ENCODE results near the gene NOXA1.
"Not testable (repeated sequence)": the region's sequence is repeated elsewhere in the genome, so short reads cannot be mapped to it uniquely, and the experiment has no call there.

The NOXA1 gene

GRCh38 chr9:137462986-137463930 is 40.1 kb downstream of the NOXA1 start:
- in situ Hi-C loops (cut with MboI; ENCODE audit: low pct_unique_long_range_greater_than_20kb, low sequenced_read_pairs, unreplicated experiment): no loop called here
- TF ChIP-seq, protein P1, sequence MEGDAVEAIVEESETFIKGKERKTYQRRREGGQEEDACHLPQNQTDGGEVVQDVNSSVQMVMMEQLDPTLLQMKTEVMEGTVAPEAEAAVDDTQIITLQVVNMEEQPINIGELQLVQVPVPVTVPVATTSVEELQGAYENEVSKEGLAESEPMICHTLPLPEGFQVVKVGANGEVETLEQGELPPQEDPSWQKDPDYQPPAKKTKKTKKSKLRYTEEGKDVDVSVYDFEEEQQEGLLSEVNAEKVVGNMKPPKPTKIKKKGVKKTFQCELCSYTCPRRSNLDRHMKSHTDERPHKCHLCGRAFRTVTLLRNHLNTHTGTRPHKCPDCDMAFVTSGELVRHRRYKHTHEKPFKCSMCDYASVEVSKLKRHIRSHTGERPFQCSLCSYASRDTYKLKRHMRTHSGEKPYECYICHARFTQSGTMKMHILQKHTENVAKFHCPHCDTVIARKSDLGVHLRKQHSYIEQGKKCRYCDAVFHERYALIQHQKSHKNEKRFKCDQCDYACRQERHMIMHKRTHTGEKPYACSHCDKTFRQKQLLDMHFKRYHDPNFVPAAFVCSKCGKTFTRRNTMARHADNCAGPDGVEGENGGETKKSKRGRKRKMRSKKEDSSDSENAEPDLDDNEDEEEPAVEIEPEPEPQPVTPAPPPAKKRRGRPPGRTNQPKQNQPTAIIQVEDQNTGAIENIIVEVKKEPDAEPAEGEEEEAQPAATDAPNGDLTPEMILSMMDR (IDR thresholded peaks at IDR 0.05; ENCODE audit: extremely low read depth, insufficient read depth, missing control alignments): no peak
- no peak for DNase-seq (ENCODE audit: low spot score)

GRCh38 chr9:137463931-137464290 is 40.7 kb downstream of the NOXA1 start:
- TF ChIP-seq, protein P1 (IDR thresholded peaks at IDR 0.05; ENCODE audit: extremely low read depth, insufficient read depth, missing control alignments): no peak
- no peak for DNase-seq (ENCODE audit: low spot score)
- in situ Hi-C loops (cut with MboI; ENCODE audit: low pct_unique_long_range_greater_than_20kb, low sequenced_read_pairs, unreplicated experiment): no loop called here

DNA sequence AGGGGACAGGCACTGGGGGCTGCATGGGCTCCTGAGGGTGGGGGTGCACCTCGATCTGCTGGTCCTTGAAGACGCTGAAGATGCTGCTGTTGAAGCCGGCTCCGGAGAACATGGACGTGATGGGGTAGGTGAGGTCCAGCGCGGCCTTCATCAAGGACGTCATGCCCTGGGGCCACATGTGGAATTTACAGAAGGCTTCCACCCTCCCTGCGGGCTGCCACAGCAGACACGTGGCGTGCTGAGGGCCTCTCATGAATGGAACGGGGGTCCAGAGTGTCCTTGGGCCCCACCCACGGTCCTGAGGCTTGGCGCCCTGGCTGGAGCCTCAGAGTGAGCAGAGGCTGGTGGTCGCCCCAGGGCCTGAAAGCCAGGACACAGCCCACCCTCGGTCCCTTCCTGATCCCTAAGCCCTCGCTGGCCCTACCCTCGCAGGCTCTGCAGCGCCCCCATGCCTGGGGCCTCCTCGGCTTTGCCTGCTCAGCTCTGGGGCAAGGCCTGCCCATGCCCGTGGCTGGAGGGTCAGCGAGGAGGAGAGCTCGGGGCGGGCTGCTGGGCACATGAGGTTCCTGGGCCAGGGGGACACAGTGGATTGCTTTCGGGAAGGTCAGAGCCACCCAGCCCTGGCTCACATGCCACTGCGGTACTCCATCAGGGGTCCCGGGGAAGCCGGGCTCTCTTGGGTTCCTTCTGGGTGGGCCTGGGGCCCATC is 41.3 kb downstream of the NOXA1 start:
- in situ Hi-C loops (cut with MboI; ENCODE audit: low pct_unique_long_range_greater_than_20kb, low sequenced_read_pairs, unreplicated experiment): no loop called here
- DNase-seq (ENCODE audit: low spot score): no peak
- TF ChIP-seq, protein P1 (IDR thresholded peaks at IDR 0.05; ENCODE audit: extremely low read depth, insufficient read depth, missing control alignments): no peak

DNA sequence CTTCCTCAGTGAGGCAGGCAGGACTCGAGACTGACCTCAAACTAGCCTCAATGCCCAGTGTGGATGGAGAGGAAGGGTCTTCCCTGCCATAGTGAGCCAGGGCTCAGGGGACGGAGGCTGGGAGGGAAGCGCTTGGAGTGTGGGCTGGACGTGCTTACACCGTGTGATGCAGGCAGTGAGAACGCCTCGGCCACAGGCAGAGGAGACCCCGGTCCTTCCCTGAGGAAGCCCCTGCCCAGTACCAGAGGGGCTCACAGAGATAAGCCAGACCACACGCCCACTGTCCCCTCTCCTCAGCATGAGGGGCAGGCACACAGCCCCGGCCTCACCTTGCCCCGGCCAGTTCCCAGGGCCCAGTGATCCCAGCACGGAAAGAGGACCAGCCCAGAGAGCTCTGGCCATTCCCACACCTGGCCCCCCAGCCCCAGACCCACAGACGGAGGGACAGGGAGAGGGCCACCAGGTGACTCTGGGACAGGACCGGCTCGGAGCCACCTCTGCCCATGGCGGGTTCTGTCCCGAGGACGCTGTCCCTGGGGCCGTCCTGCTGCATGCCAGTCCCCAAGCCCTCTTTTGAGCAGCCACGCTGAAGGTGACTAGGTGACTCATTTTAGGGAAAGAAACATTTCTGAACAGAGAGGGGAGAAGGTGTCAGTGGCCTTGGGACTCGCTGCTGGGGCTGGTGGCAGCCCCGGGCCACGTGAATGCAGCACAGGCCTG is 42.0 kb downstream of the NOXA1 start:
- in situ Hi-C loops (cut with MboI; ENCODE audit: low pct_unique_long_range_greater_than_20kb, low sequenced_read_pairs, unreplicated experiment): no loop called here
- no peak for DNase-seq (ENCODE audit: low spot score)
- TF ChIP-seq, protein P1 (IDR thresholded peaks at IDR 0.05; ENCODE audit: extremely low read depth, insufficient read depth, missing control alignments): no peak

DNA sequence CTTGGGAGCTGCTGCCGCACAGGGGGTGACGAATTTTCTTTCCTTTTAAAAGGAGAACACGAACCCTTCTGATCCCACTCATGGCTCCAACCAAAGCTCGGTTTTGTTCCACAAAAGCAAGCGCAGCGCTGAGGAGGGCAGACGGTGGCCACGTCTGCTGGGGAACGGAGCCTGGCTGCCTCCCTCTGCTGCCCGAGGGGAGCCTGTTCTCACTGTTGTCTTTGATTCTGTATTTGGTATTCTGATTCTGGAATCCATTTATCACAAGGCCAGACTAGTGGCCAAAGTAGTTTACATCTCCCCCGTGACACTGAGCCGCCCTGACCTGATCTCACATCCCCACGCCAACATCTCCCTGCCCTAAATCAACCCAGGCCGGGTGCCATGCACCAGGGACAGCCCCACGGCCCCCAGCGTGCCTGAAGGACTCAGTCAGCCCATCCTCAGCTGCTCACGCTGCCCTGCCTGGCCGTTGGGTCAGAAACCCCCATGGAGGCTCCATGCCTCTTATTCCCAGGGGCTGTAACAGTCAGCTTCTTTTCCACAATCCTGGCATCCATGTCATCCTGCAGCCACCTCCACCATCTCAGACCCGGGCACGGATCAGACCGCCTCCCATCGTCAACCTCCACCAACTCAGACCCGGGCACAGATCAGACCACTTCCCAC is 42.7 kb downstream of the NOXA1 start:
- TF ChIP-seq, protein P1 (IDR thresholded peaks at IDR 0.05; ENCODE audit: extremely low read depth, insufficient read depth, missing control alignments): no peak
- in situ Hi-C loops (cut with MboI; ENCODE audit: low pct_unique_long_range_greater_than_20kb, low sequenced_read_pairs, unreplicated experiment): no loop called here
- no peak for DNase-seq (ENCODE audit: low spot score)

- DNase-seq (ENCODE audit: low spot score); in situ Hi-C loops (cut with MboI; ENCODE audit: low pct_unique_long_range_greater_than_20kb, low sequenced_read_pairs, unreplicated experiment): not testable (repeated sequence)
These were observed 43.3 kb downstream of the NOXA1 start for GRCh38 chr9:137466389-137467085.

Measured in GM13977 (cell line).